ENCODE measurements around the gene BSG. TPM values are rescaled to one million over a fixed set of nuclear protein-coding genes. Genes with fewer than 3 reads are reported as not detected.

BSG gene
- total and polyA plus RNA-seq, 9 of the 15 experiments (the other 6 are each of a cell fraction or from before 2014, with no cell fraction given): 4.6 to 495 (median 187) TPM

- TF ChIP-seq CTCF (IDR thresholded peaks at IDR 0.05 in 2 of 3, conservative IDR thresholded peaks at IDR 0.05 in 1 of 3; ENCODE audit: insufficient read depth in 2 of 3, low read depth in 1 of 3, low read length in 3 of 3) (no peak), SMARCC2 (IDR thresholded peaks at IDR 0.05; ENCODE audit: low read depth) (no peak), CHD1 (IDR thresholded peaks at IDR 0.05; ENCODE audit: low read length) (peak; percentile 97), ARHGAP35 (IDR thresholded peaks at IDR 0.05; ENCODE audit: partially characterized antibody) (no peak), SPI1 (IDR thresholded peaks at IDR 0.05; ENCODE audit: borderline replicate concordance, low read depth, low read length) (no peak), NFIC (IDR thresholded peaks at IDR 0.05) (peak; percentile 94), BRF2 (IDR thresholded peaks at IDR 0.05; ENCODE audit: borderline replicate concordance, insufficient read depth, insufficient read length) (no peak), STAT5B (CRISPR knock-in tag; IDR thresholded peaks at IDR 0.05) (no peak), DPF2 (IDR thresholded peaks at IDR 0.05) (no peak), TSHZ1 (CRISPR knock-in tag; IDR thresholded peaks at IDR 0.05) (no peak), FUS (optimal IDR thresholded peaks at IDR 0.05; ENCODE audit: low read depth, low read length) (no peak), PCBP1 (IDR thresholded peaks at IDR 0.05; ENCODE audit: low read depth, low read length, poor library complexity, severe bottlenecking) (peak; percentile 47), SAFB2 (IDR thresholded peaks at IDR 0.05; ENCODE audit: borderline replicate concordance, low read depth, low read length, severe bottlenecking) (no peak), ZNF311 (CRISPR knock-in tag; IDR thresholded peaks at IDR 0.05) (no peak), THRB (CRISPR knock-in tag; conservative IDR thresholded peaks at IDR 0.05) (no peak), TAF1 (IDR thresholded peaks at IDR 0.05; ENCODE audit: control insufficient read depth, extremely low read depth, insufficient read depth, low read length, severe bottlenecking) (no peak), XRCC4 (IDR thresholded peaks at IDR 0.05; ENCODE audit: extremely low read depth, insufficient read depth, insufficient read length) (no peak), RFX1 (IDR thresholded peaks at IDR 0.05) (no peak)
These were observed 535 bp downstream of the BSG start (continued) for GRCh38 chr19:572743-573518.
